ENCODE data around the gene FAM3C.

- TF ChIP-seq SUZ12 (IDR thresholded peaks at IDR 0.05; ENCODE audit: extremely low read depth, insufficient read depth, insufficient read length): no peak
- no peak for TF ChIP-seq ZNF274 (IDR thresholded peaks at IDR 0.05; ENCODE audit: low read depth, low read length)
- no peak for TF ChIP-seq YY1 (IDR thresholded peaks at IDR 0.05; ENCODE audit: insufficient read depth, insufficient read length)
Observed at GRCh38 chr7:121306565-121306964, 89.5 kb downstream of the FAM3C start.
